Upper lobe of right lung (tissue), 1 donor: ENCODE results near the gene CADM1. TPM values are rescaled to one million over a fixed set of nuclear protein-coding genes. Genes with fewer than 3 reads are reported as not detected.

Experiments
- ATAC-seq: fragments of 200-7000 bp; cut with Tn5 transposase; one replicate; pipeline ENCODE4 v1.9.1; 2020; ENCODE audit warnings: mild to moderate bottlenecking, moderate library complexity
- DNase-seq: peaks from one replicate; pipeline ENCODE4 v3.0.0-alpha.2; 2020
- H3K27ac ChIP-seq: fragments of 200-600 bp; one replicate; pipeline ENCODE4 v1.8.0; 2022
- H3K27me3 ChIP-seq: fragments of 200-600 bp; one replicate; pipeline ENCODE4 v1.8.0; 2022; ENCODE audit warnings: mild to moderate bottlenecking
- H3K36me3 ChIP-seq: fragments of 200-600 bp; one replicate; pipeline ENCODE4 v1.8.0; 2022
- H3K4me1 ChIP-seq: fragments of 200-600 bp; one replicate; pipeline ENCODE4 v1.8.0; 2022
- H3K4me3 ChIP-seq: fragments of 200-600 bp; one replicate; pipeline ENCODE4 v1.8.0; 2022; ENCODE audit warnings: mild to moderate bottlenecking
- H3K9me3 ChIP-seq: fragments of 200-600 bp; one replicate; pipeline ENCODE4 v1.8.0; 2022
- intact Hi-C: fragments of 100-400 bp; cut with DNase I; formaldehyde crosslinking; loops from one replicate; pipeline ENCODE4 v1.11.0; 2022
- total RNA-seq: library from RNA; stranded (reverse); fragmentation: NEBNext Ultra II Directional; extraction: Animal tissue kit (Norgen Biotek cat#: 25700); gene quantifications from one replicate; pipeline ENCODE4 v1.2.1, GENCODE V29; 2021
- TF ChIP-seq, protein P1 (sequence below): fragments of 200-600 bp; IDR thresholded peaks from one replicate; pipeline ENCODE4 v1.8.0; 2022; ENCODE audit warnings: antibody characterized with exemption
- donor health status: DM: no; HTN: yes; CAD: no; lungs with severe emphysema.

Gene CADM1
- total RNA-seq, 1 donor from 2014 or later = 222 TPM

DNA sequence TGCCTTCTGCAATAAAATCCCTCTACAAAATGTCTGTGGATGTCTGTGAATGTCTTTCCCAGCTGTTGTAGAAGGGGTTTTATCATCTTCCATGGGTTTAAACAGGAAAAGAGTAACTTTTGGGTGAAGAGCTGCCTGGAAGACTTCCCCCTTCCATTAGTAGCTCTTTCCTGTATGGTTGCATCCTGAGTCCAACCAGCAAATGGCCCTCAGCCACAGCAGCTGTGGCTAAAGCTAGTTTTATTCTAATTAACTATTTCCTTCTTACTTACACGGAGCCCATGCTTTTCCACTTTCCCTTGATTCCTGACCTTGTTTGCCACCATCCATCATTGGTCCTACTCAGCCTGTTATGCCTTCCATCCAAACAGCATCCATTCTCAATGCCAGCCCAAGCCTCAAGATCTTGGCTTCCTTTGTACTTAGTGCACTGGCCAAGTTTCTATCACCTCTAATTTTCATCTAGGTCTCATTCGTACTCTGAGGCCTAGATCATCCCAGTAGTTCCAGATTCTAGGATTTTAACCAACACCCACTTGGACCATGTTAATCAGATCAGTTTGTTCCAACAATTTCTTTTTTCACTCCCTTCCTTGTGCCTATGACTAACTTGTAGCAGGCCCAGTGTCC is 41.5 kb upstream of the CADM1 start:
- H3K4me3 ChIP-seq = no peak overlapping the region
- DNase-seq (no peak), ATAC-seq (no peak)
- TF ChIP-seq, protein P1, sequence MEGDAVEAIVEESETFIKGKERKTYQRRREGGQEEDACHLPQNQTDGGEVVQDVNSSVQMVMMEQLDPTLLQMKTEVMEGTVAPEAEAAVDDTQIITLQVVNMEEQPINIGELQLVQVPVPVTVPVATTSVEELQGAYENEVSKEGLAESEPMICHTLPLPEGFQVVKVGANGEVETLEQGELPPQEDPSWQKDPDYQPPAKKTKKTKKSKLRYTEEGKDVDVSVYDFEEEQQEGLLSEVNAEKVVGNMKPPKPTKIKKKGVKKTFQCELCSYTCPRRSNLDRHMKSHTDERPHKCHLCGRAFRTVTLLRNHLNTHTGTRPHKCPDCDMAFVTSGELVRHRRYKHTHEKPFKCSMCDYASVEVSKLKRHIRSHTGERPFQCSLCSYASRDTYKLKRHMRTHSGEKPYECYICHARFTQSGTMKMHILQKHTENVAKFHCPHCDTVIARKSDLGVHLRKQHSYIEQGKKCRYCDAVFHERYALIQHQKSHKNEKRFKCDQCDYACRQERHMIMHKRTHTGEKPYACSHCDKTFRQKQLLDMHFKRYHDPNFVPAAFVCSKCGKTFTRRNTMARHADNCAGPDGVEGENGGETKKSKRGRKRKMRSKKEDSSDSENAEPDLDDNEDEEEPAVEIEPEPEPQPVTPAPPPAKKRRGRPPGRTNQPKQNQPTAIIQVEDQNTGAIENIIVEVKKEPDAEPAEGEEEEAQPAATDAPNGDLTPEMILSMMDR = no peak
- H3K36me3 ChIP-seq = no peaks in the 10 kb centered on the region
- H3K4me1 ChIP-seq = no peaks in the 10 kb centered on the region
- no peaks in the 10 kb centered on the region for H3K27me3 ChIP-seq
- intact Hi-C loops = no loop called here
- H3K27ac ChIP-seq = no peak overlapping the region
- H3K9me3 ChIP-seq = no peaks in the 10 kb centered on the region

DNA sequence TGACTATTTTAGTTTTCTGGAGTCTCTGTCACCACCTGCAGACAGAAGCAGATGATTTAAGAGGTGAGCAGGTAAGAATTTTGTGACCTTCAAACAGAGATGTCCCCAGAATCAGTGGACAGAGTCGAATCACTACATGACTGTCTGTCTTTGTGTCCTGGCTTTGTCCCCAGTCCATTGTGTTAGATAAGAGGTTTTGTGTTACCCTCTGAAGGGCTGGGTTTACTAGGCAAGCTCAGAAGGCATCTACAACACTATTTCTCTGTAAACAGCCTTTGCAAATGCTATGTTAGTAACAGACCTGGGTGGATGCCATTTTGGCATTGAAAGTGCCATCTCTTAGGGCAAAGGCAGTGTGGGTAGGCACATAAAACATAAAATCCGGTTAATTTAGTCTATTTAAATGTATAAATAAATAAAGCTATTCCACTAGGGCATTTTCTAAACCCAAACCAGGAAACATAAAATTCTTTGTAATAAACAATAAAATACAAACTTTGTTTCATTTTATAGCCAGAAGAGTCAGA is 40.3 kb upstream of the CADM1 start:
- no peaks in the 10 kb centered on the region for H3K36me3 ChIP-seq
- DNase-seq (no peak), ATAC-seq (no peak)
- TF ChIP-seq, protein P1 = no peak
- H3K27ac ChIP-seq = no peak overlapping the region
- intact Hi-C loops = no loop called here
- H3K4me1 ChIP-seq = no peaks in the 10 kb centered on the region
- H3K9me3 ChIP-seq = no peaks in the 10 kb centered on the region
- no peak overlapping the region for H3K4me3 ChIP-seq
- H3K27me3 ChIP-seq = no peaks in the 10 kb centered on the region

DNA sequence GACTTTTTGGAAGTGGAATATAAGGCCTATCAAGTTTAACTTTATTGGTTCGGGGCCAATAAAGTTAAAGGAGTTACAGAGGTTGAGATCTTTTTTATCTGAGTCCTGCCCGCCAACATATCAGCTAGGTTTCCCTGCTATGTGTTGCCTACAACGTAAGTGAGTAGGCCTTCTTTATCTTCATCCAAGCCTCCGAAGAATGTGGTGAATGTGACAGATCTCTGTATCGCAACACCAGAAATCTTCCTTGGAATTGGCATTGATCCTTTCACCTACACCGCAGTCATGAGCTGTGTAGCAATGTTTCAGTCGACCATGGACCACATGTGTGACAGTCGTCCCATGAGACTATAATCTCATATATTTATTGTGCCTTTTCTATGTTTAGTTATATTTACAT is 37.3 kb upstream of the CADM1 start:
- DNase-seq = no peak
- no peaks in the 10 kb centered on the region for H3K9me3 ChIP-seq
- intact Hi-C loops = no loop called here
- H3K36me3 ChIP-seq = no peaks in the 10 kb centered on the region
- no peak for ATAC-seq
- peaks cover 4% of the 10 kb centered on the region for H3K27me3 ChIP-seq
- no peak overlapping the region for H3K4me3 ChIP-seq
- H3K27ac ChIP-seq = no peak overlapping the region
- TF ChIP-seq, protein P1 = no peak
- H3K4me1 ChIP-seq = no peaks in the 10 kb centered on the region

DNA sequence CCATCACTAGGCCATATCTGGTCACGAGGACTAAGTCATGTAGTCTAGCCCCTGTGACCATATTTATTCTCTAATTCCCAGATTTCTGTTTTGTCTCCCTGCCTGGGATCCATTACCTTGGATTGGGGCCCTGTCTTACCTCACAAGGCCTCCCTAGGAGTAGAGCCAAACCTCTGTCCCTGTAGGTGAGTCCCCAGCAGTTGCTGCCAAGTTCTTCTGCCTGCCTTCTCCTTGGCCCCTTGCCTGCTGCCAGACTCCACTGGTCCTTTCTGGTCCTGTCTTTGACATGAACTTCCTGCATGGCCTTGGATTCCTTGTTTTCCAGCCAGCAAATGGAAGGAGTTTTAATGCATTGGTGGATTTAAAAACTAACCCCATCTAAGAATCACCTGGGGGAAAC is 35.6 kb upstream of the CADM1 start:
- ATAC-seq (no peak), DNase-seq (no peak)
- Histone ChIP-seq H3K27ac (no peak overlapping the region), H3K36me3 (no peaks in the 10 kb centered on the region), H3K9me3 (no peaks in the 10 kb centered on the region), H3K4me1 (no peaks in the 10 kb centered on the region), H3K27me3 (peaks cover 4% of the 10 kb centered on the region), H3K4me3 (no peak overlapping the region)
- TF ChIP-seq, protein P1 = no peak
- intact Hi-C loops = no loop called here

DNA sequence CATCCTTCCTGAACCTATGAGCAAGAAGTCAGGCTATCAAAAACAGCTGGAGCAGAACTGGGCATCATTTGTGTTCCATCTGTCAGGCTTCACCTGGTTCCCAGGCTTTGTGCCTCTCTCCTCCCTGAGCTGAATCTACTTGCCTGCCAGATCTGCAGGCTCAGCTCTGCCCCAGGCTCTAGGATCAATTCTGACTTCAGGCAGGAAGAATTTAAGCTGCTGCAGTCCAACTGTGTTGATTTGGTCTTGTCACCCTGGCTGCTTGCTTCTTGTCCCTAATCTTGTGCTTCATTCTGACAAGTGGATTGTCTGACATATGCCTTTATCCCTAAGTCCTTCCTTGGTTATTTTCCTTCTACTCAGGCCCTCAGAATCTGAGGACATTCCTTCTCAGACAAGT is 31.6 kb upstream of the CADM1 start:
- no peaks in the 10 kb centered on the region for H3K36me3 ChIP-seq
- TF ChIP-seq, protein P1 = no peak
- H3K4me3 ChIP-seq = no peak overlapping the region
- no peak overlapping the region for H3K27ac ChIP-seq
- no peaks in the 10 kb centered on the region for H3K9me3 ChIP-seq
- intact Hi-C loops = no loop called here
- no peak for ATAC-seq
- no peaks in the 10 kb centered on the region for H3K4me1 ChIP-seq
- H3K27me3 ChIP-seq = peaks cover 4% of the 10 kb centered on the region
- no peak for DNase-seq

DNA sequence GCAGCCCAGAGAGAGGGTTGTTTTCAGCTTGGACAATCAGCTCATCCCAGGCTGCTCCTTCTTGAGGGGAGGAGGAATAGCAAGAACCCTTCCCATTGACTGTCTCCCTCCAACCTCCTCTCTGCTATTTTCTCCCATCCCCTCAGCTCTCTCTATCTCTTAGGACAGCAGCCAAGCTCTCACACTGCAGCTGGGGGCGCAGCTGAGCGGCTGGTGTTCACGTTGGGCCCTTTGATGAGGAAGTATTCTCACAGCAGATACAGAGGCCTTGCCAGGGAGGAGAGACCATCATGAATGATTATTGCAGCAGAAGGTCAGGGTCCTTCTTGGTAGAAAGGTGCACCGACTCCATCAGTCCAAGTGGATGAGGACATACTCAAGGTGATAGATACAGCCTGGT is 26.5 kb upstream of the CADM1 start:
- H3K9me3 ChIP-seq = no peaks in the 10 kb centered on the region
- no peaks in the 10 kb centered on the region for H3K27me3 ChIP-seq
- ATAC-seq (no peak), DNase-seq (no peak)
- intact Hi-C loops = no loop called here
- no peaks in the 10 kb centered on the region for H3K4me1 ChIP-seq
- H3K4me3 ChIP-seq = no peak overlapping the region
- no peak overlapping the region for H3K27ac ChIP-seq
- no peaks in the 10 kb centered on the region for H3K36me3 ChIP-seq
- TF ChIP-seq, protein P1 = no peak
